Hippocampal formation (tissue), 2 donors: ENCODE measurements around the gene SH3RF3.

Source experiments
- DNase-seq, 2 donors: peaks; one replicate each; lab custom pipeline; 2025; lab: John Stamatoyannopoulos, UW

The SH3RF3 gene

GRCh38 chr2:109261906-109262631, 133.1 kb downstream of the SH3RF3 start:
- DNase-seq, result no peak

DNA sequence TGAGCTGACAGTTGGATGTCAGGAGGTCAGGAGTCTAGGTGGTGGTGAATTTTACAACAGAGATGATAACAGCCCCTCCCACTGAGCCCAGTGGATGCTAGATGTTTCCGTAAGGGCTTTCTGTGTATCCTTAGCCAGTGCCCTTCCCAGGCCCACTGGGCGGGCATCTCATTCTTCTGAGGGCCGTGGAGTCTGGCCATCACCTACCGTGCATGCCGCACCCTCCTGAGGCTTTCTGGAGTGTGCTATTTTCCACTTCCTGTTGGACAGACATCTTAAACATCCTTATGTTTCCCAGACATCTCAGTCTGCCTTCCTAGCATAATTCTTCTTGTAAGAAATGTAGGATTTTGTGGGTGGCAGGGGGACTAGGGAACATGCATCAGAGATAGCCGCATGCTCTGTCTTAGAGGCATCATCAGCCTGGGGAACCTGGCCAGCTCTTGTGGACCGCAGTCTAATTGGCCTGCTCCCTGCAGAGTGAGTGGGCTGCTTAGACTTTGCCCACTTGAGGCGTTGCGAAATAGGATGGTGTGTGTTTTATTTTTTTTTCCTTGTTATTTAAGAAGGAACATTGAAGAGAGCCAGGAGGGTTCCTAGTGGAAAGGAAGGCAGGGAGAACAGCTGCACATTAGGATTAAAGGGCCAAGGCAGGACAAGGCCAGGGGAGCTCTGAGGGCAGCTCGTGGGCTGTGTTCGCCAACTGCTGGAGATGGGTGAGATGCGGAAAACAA, 135.8 kb downstream of the SH3RF3 start:
- no peak for DNase-seq

GRCh38 chr2:109265369-109265768, 136.4 kb downstream of the SH3RF3 start:
- no peak for DNase-seq

GRCh38 chr2:109265953-109266352, 136.9 kb downstream of the SH3RF3 start:
- DNase-seq, result no peak

- DNase-seq, result no peak
Observed at GRCh38 chr2:109266496-109266895, 137.5 kb downstream of the SH3RF3 start.

- no peak for DNase-seq
Observed at GRCh38 chr2:109266998-109267854, 138.2 kb downstream of the SH3RF3 start.

DNA sequence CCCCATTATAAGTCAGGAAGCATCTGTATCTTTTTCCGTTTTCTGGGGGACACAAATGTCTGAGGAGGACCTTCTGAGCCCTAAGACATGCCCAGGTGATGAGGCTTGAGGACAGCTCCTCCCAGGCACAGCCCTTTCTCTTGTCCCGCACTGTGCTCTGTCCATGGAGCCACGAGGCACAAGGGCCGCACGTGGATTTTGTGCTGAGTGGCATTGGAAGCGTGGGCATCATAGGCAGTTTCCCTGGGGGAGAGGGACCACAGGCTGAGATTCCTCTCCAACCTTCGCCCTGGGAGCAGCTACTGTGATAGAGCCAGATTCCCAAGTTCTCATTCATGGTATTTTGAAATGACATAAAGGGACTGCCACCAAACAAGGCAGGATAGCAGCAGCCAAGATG, 139.9 kb downstream of the SH3RF3 start:
- DNase-seq, result no peak

DNA sequence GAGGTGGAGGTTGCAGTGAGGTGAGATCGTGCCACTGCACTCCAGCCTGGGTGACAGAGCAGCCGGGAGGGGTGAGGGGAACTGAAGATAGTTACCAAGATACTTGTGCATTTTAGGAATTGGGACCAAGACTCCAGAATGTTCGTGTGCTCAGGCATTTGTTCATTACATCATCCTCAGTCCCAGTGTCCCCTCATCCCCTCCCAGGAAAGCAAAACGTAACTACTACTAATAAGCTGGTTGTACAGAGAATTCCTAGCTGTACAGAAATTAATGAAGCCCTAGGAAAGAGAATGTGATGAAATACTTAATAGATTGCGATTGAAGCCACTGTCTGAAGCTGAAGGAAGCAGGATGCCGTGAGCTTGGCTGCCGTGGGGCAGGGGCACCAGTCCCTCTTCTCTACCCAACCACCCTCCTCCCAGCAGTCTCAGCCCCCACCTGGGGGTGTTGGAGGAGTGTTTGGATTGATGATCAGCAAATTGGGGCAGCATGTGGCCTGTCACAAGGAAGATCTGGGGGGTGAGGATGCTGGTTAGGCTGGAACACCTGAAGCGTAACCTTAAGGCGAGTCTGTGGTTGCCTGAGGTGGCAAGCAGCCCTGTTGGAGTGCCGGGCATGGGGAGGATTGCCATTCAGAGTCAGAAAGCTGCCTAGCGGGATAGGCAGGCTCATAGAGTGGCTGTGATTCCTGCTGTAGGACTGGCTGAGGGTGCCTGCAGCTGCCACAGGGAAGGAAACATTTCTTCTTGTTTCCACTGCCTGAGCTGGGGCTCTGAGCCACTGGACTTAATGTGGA, 140.9 kb downstream of the SH3RF3 start:
- no peak for DNase-seq

DNA sequence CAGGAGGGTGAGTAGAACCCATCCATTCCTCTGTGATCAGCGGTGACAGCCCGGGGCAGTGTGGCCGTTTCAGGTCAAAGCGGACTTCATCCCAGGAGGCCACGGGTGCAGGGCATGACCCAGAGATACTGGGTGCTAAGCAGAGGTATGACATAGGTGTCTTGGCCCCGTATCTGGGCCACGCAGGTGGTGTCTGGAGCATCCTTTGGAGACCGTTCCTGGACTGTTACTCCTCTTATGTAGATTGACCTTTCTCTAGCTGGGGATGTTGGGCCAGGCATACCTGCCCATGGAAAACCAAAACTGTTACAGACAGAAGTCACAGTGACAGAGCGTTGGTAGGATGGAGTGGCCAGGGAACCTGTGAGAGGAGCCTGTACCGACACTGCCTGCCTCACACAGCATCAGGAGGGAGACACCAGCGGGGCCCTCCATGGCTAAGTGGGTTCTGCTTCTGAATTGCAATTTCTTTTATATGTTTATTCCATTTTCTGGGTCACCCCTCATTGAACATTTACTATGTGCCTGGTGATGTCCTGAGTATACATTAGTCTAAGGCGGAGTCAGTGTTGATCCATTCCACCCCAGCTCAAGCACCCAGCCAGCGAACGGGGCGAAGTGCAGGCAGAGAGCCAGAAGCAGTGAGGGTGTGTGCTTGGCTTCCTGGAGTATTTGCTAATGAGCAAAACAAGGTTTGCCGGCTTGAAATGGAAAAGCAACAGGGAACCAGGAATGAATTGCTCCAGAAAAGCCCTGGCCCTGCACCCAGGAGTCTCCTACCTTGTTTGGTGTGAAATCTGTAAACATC, 141.7 kb downstream of the SH3RF3 start:
- DNase-seq, result no peak

DNA sequence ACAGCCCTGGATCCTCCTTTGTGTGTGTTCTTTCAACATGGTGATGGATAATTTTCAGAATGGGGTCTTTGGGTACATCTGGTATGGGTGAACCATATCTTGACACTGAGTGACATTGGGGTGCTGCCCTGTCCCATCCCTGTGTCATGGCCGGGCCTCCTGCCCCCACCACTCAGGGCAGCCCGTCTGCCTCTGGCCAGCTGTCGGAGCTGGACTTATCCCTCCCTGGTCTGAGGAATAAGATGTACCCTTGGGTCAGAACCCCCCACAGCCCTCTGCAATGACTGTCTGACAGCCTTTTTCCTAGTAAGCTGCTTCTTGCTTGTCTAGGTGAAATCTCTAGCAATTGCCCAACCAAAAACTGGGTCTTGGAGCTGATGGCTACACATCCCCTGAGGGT, 142.9 kb downstream of the SH3RF3 start:
- no peak for DNase-seq

GRCh38 chr2:109272461-109272860, 143.5 kb downstream of the SH3RF3 start:
- DNase-seq, result no peak

DNA sequence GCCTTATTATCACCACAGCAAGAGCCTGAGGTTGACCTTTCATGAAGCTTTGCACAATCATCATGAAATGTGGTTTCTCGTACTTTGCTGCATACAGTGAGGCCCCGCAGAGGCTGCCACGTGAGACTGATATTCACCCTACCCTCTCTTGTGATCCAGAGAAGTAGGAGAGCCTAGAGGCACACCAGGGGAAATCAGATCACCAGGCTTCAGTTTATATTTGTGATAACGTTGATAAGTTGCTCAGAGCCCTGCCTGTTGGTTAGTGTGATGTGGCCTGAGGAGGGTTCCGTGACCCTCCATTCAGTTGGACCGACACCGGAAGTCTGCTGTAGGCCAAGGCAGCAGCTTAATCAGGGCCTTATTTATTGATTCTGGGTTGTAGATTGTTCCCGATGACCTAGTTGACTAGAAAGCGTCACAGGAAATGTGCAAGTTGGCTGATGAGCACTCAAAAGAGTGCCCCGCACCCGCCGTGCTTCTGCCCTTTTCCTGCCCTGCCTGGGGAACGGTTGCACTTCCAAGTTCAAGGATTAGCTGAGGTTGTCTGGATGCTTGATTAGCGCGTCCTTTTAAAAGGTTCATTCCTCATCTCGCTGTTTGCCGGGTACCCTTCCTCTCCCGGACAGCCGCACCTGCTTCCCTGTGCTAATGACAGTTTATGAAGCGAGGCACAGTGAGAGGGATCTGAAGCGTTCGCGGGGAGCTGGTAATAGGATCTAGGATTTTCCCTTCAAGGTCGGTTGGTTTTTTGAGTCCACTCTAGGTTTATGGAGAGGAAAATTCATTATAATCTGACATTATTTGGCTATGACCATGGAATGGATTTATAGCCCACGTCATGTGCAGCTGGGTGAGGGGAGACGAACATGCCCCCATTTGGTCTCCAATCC, 146.4 kb downstream of the SH3RF3 start:
- no peak for DNase-seq

- no peak for DNase-seq
Observed at GRCh38 chr2:109277406-109277805, 148.4 kb downstream of the SH3RF3 start.

GRCh38 chr2:109279243-109279860, 150.3 kb downstream of the SH3RF3 start:
- DNase-seq, result no peak

GRCh38 chr2:109280804-109281203, 151.8 kb downstream of the SH3RF3 start:
- no peak for DNase-seq

GRCh38 chr2:109282360-109282759, 153.4 kb downstream of the SH3RF3 start:
- no peak for DNase-seq

- DNase-seq, result no peak
Observed at GRCh38 chr2:109282865-109283264, 153.9 kb downstream of the SH3RF3 start.

- DNase-seq, result no peak
Observed at GRCh38 chr2:109284826-109285225, 155.8 kb downstream of the SH3RF3 start.

DNA sequence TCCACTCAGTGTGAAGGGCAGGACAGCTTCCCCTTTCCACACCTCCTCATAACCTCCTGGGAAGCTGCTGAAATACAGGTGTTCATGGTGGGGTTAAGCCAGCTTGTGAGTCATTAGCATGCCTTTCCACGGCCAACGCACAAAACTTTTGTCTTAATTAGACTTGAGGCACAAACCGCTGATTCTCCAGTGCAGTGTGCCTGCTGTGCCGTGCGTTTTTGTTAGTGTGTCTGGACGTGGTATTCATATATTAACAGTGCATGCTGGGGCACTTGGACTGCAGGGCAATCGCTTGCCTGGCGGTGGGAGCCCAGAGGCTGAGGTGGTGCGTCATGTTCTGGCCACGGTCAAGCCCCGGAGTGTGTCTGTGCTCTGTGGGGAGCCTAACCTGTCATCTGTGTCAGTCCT, 156.2 kb downstream of the SH3RF3 start:
- DNase-seq, result no peak
